GM12878 (cell line): ENCODE data around the gene BRICD5. TPM values are rescaled to one million over a fixed set of nuclear protein-coding genes. Genes with fewer than 3 reads are reported as not detected.

Experiments
- ATAC-seq: fragments of 200-7000 bp; cut with Tn5 transposase; 3 replicates; pipeline ENCODE4 v1.9.1; 2020; ENCODE audit warnings: mild to moderate bottlenecking, moderate library complexity
- BruUV-seq: library from RNA; stranded (reverse); fragments of 400-500 nt; replicated peaks from 2 replicates; lab custom pipeline; 2021; lab: Mats Ljungman, UMichigan
- CTCF ChIA-PET: fragments of 300-600 bp; sonication (Branson Sonifier 250); formaldehyde crosslinking; extraction: SDS; loops from one replicate; lab custom pipeline; 2021; ENCODE audit warnings: inconsistent platforms; lab: Yijun Ruan, JAX
- POLR2A ChIA-PET: fragments of 350-600 bp; formaldehyde crosslinking; extraction: SDS; loops from one replicate; lab custom pipeline; 2021; ENCODE audit warnings: inconsistent platforms; lab: Charles Lee
- RAD21 ChIA-PET: fragments of 300-600 bp; sonication (Branson Sonifier 250); formaldehyde crosslinking; loops from one replicate; lab custom pipeline; 2023; ENCODE audit warnings: antibody characterized with exemption; ENCODE audit not compliant: unreplicated experiment; lab: Charles Lee
- SMC1A ChIA-PET: fragments of 300-600 bp; sonication (Branson Sonifier 250); formaldehyde crosslinking; loops from one replicate; lab custom pipeline; 2023; ENCODE audit not compliant: unreplicated experiment, uncharacterized antibody; lab: Charles Lee
- DNase-seq: peaks from one replicate; pipeline ENCODE4 v3.0.0-alpha.2; 2011; ENCODE audit warnings: low read depth, low spot score
- FAIRE-seq: peaks from 3 replicates; lab custom pipeline; 2011; peaks lifted over from hg19 to GRCh38; lab: Jason Lieb, UNC
- H2AFZ ChIP-seq: 2 replicates; pipeline ENCODE4 v1.6.0; 2011; ENCODE audit warnings: low read depth, low read length, control low read depth; ENCODE audit not compliant: control insufficient read depth
- H3K27ac ChIP-seq: 2 replicates; pipeline ENCODE4 v1.5.1; 2011; ENCODE audit warnings: control low read depth; ENCODE audit not compliant: control insufficient read depth, insufficient read depth
- H3K27me3 ChIP-seq, 2 experiments: replicated peaks in 1 of 2; 2 replicates each; pipeline versions ENCODE4 v1.6.0 to v1.6.1; 2011; ENCODE audit warnings: low read length in 1 of 2; ENCODE audit not compliant: control insufficient read depth in 2 of 2, insufficient read depth in 2 of 2
- H3K36me3 ChIP-seq, 2 experiments: 2 replicates each; pipeline ENCODE4 v1.5.1; 2011; ENCODE audit warnings: low read length in 1 of 2; ENCODE audit not compliant: control insufficient read depth in 2 of 2, insufficient read depth in 2 of 2
- H3K4me1 ChIP-seq: 2 replicates; pipeline ENCODE4 v1.6.1; 2011; ENCODE audit warnings: mild to moderate bottlenecking, low read length, moderate library complexity, mixed read lengths; ENCODE audit not compliant: control insufficient read depth, insufficient read depth
- H3K4me2 ChIP-seq: 2 replicates; pipeline ENCODE4 v1.6.0; 2011; ENCODE audit warnings: control low read depth; ENCODE audit not compliant: control insufficient read depth, insufficient read depth
- H3K4me3 ChIP-seq: fragments of 200-600 bp; sonication (generic); 2 replicates; pipeline ENCODE4 v1.5.1; 2016
- H3K79me2 ChIP-seq: 2 replicates; pipeline ENCODE4 v1.6.0; 2011; ENCODE audit warnings: low read length; ENCODE audit not compliant: control insufficient read depth, insufficient read depth
- H3K9ac ChIP-seq: 2 replicates; pipeline ENCODE4 v1.8.0; 2011; ENCODE audit warnings: low read length, control low read depth, mixed read lengths; ENCODE audit not compliant: control insufficient read depth, insufficient read depth
- H3K9me3 ChIP-seq: replicated peaks from 3 replicates; pipeline ENCODE4 v1.5.1; 2011; ENCODE audit warnings: mild to moderate bottlenecking, low read length; ENCODE audit not compliant: control insufficient read depth, insufficient read depth
- H4K20me1 ChIP-seq: 2 replicates; pipeline ENCODE4 v1.6.0; 2011; ENCODE audit not compliant: control insufficient read depth, insufficient read depth
- CUX1 ChIP-seq: IDR thresholded peaks from 2 replicates; pipeline ENCODE4 v1.6.1; 2012; ENCODE audit warnings: improper control_type of control experiment, low read depth, low read length; ENCODE audit not compliant: insufficient replicate concordance
- FOXM1 ChIP-seq: IDR thresholded peaks from 2 replicates; pipeline ENCODE4 v1.6.1; 2012; ENCODE audit warnings: low read depth, mild to moderate bottlenecking, inconsistent platforms, low read length, moderate library complexity
- HSF1 ChIP-seq: fragments of 150-350 bp; IDR thresholded peaks from 2 replicates; pipeline ENCODE4 v1.6.1; 2014; ENCODE audit warnings: mild to moderate bottlenecking, low read depth, low read length
- JUND ChIP-seq: IDR thresholded peaks from 2 replicates; pipeline ENCODE4 v1.6.1; 2012; ENCODE audit warnings: low read depth, mild to moderate bottlenecking, low read length, improper control_type of control experiment, moderate library complexity
- LARP7 ChIP-seq: fragments of 450-650 bp; IDR thresholded peaks from 2 replicates; pipeline ENCODE4 v1.6.1; 2017; ENCODE audit warnings: mild to moderate bottlenecking
- NFXL1 ChIP-seq: fragments of 450-650 bp; IDR thresholded peaks from 2 replicates; pipeline ENCODE4 v1.6.1; 2017; ENCODE audit warnings: antibody characterized with exemption, mild to moderate bottlenecking, borderline replicate concordance
- NR2F1 ChIP-seq: fragments of 450-650 bp; conservative IDR thresholded peaks from 2 replicates; pipeline ENCODE4 v1.6.1; 2017; ENCODE audit warnings: mild to moderate bottlenecking
- SMC3 ChIP-seq: IDR thresholded peaks from 2 replicates; pipeline ENCODE4 v1.6.1; 2011; ENCODE audit warnings: low read length, improper control_type of control experiment, borderline replicate concordance
- TAF1 ChIP-seq: IDR thresholded peaks from 2 replicates; pipeline ENCODE4 v1.6.1; 2011; ENCODE audit warnings: mild to moderate bottlenecking, low read depth, low read length, borderline replicate concordance
- ZNF217 ChIP-seq: fragments of 450-650 bp; IDR thresholded peaks from 2 replicates; pipeline ENCODE4 v1.6.1; 2017; ENCODE audit warnings: antibody characterized with exemption, mild to moderate bottlenecking
- WGBS: methylation state at CpG from one replicate; pipeline ENCODE4 v1.1.6; 2016; ENCODE audit warnings: low lambda C conversion rate; ENCODE audit not compliant: insufficient replicate concordance, insufficient coverage; ENCODE audit errors: missing lambda C conversion rate; 5-methylcytosine and 5-hydroxymethylcytosine counted together
- in situ Hi-C: fragments of 300-500 bp; cut with MboI; formaldehyde crosslinking; loops from 9 replicates; pipeline ENCODE4 v1.14.3; 2018; ENCODE audit warnings: mixed read lengths
- intact Hi-C: fragments of 100-400 bp; cut with micrococcal nuclease; formaldehyde crosslinking; loops from one replicate; pipeline ENCODE4 v1.14.2; 2022; ENCODE audit not compliant: unreplicated experiment
- polyA plus RNA-seq, 11 experiments: library from polyadenylated mRNA; depleted of rRNA in 4 of 11; unstranded in 6 of 11; stranded (reverse) in 5 of 11; fragments of >200 nt; fragmentation: Nextera tagmentation in 4 of 11; fragmentation: Illumina TruSeq in 1 of 11; extraction: Ambion mirVana in 4 of 11; extraction: Trizol in 1 of 11; gene quantifications; 1 replicate in 1 of 11; 2 replicates in 10 of 11; pipeline versions ENCODE4 v1.2.1 to v1.2.3, GENCODE V29; 2011 to 2016; ENCODE audit warnings: inconsistent platforms in 2 of 11, missing spikeins in 2 of 11, low read depth in 1 of 11
- total RNA-seq, 4 experiments: library from RNA; depleted of rRNA in 3 of 4; stranded (reverse); fragments of >200 nt in 3 of 4; fragmentation: Illumina TruSeq in 1 of 4; extraction: Trizol in 1 of 4; gene quantifications; 2 replicates each; pipeline versions ENCODE4 v1.2.1 to v1.2.3, GENCODE V29; 2013 to 2021

The BRICD5 gene
- total and polyA plus RNA-seq, 10 of the 15 experiments (the other 5 are each of a cell fraction or from before 2014, with no cell fraction given), result 0.58 to 11.6 (median 1.5) TPM; not detected in 1

- H3K4me1 ChIP-seq, result no peaks in the 10 kb centered on the region
- H3K27ac ChIP-seq, result no peak overlapping the region
- H3K27me3 ChIP-seq, result no peaks in the 10 kb centered on the region
- no peaks in the 10 kb centered on the region for H4K20me1 ChIP-seq
- ATAC-seq (no peak), DNase-seq (no peak), FAIRE-seq (no peak)
- H3K9ac ChIP-seq, result no peak overlapping the region
- no TSS peak for BruUV-seq
- in situ Hi-C loops, result no loop called here
- H3K36me3 ChIP-seq, result peaks cover 7 to 11% of the 10 kb centered on the region in 2 experiments; a peak in 3 of 4 replicates
- WGBS, result over 99% methylated on average over 20 of the region's 21 CpGs
- RAD21 ChIA-PET, result no interaction called here
- SMC1A ChIA-PET, result no interaction called here
- H3K4me3 ChIP-seq, result no peak overlapping the region
- no peak overlapping the region for H3K4me2 ChIP-seq
- no peaks in the 10 kb centered on the region for H3K9me3 ChIP-seq
- CTCF ChIA-PET, result no interaction called here
- no peaks in the 10 kb centered on the region for H3K79me2 ChIP-seq
- intact Hi-C loops, result no loop called here
- H2AFZ ChIP-seq, result no peak overlapping the region
- POLR2A ChIA-PET, result interaction anchor here (0.6 kb wide), 1 partner anchor 415 kb away, joined by 5 read pairs; no protein-coding TSS in a partner anchor
- TF ChIP-seq FOXM1 (no peak), ZNF217 (no peak), NR2F1 (no peak), LARP7 (no peak), HSF1 (no peak)
Measured at GRCh38 chr16:2174396-2175131, 36.1 kb downstream of the BRICD5 start.

- ChIA-PET POLR2A (no interaction called here), RAD21 (no interaction called here), CTCF (no interaction called here), SMC1A (no interaction called here)
- WGBS, result 92% methylated on average over 3 of the region's 4 CpGs
- no peak overlapping the region for H3K27ac ChIP-seq
- H3K4me3 ChIP-seq, result no peak overlapping the region
- no peaks in the 10 kb centered on the region for H3K4me1 ChIP-seq
- TF ChIP-seq TAF1 (no peak), SMC3 (no peak), CUX1 (no peak), NFXL1 (no peak), JUND (no peak)
- H3K4me2 ChIP-seq, result no peak overlapping the region
- no TSS peak for BruUV-seq
- ATAC-seq, result no peak
- in situ Hi-C loops (no loop called here), intact Hi-C loops (no loop called here)
- FAIRE-seq, result no peak
- no peaks in the 10 kb centered on the region for H3K79me2 ChIP-seq
- H3K27me3 ChIP-seq, result no peaks in the 10 kb centered on the region
- no peak for DNase-seq
- H2AFZ ChIP-seq, result no peak overlapping the region
- H4K20me1 ChIP-seq, result no peaks in the 10 kb centered on the region
- no peaks in the 10 kb centered on the region for H3K9me3 ChIP-seq
- peaks cover 7 to 11% of the 10 kb centered on the region in 2 experiments; a peak in 3 of 4 replicates for H3K36me3 ChIP-seq
- H3K9ac ChIP-seq, result no peak overlapping the region
Measured at GRCh38 chr16:2173916-2174315, 36.7 kb downstream of the BRICD5 start.
